GM19035 (cell line): ENCODE measurements around the gene CYBC1.
"Not testable (repeated sequence)": the region's sequence is repeated elsewhere in the genome, so short reads cannot be mapped to it uniquely, and the experiment has no call there.

Experiments
- ATAC-seq: cut with Tn5 transposase; IDR thresholded peaks from one replicate; pipeline ENCODE4 v1.9.1; 2021; ENCODE audit not compliant: unreplicated experiment

Gene CYBC1

GRCh38 chr17:82479602-82480001 lies 29.1 kb upstream of the CYBC1 start:
- no peak for ATAC-seq

DNA sequence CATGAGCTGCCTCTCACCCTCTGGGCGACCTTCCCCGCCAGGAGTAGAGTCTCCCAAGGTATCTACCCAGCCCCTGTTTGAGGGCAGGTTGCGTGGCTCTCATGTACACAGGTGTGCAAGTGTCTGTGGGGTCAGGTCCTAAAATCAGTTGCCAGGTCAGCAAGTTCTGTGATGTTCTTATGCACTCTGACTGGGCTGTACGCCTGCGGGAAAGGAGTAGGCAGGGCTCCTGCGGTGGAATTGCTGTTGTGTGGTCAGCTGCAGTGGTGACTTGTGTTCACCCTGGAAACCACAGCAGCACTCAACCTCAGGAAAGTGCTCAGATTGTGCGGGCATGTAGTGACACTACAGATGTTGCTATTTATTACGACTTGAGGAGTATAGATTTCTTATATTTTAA lies 27.4 kb upstream of the CYBC1 start:
- no peak for ATAC-seq

GRCh38 chr17:82475458-82475857 lies 24.9 kb upstream of the CYBC1 start:
- ATAC-seq, result no peak

- no peak for ATAC-seq
Measured at GRCh38 chr17:82474223-82475010, 23.9 kb upstream of the CYBC1 start.

DNA sequence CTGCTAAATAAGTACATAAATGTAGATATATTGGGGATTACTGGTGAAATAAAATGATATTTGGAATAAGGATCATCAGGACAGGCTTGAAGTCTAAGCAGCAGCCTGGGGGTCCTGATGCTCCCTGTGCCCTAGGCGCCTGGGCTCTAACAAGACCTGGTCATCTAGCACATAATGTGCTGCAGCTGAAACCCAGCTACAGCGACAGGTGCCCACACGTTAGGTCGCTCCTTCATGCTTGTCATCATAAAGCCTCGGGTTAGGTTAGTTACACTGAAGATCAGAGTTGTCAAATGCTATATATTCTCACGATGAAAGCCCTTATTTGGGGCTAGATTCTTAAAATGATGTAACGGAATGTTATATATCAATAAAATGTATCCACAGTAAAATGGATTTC lies 19.5 kb upstream of the CYBC1 start:
- no peak for ATAC-seq

- ATAC-seq, result no peak
Measured at GRCh38 chr17:82468692-82469091, 18.1 kb upstream of the CYBC1 start.

DNA sequence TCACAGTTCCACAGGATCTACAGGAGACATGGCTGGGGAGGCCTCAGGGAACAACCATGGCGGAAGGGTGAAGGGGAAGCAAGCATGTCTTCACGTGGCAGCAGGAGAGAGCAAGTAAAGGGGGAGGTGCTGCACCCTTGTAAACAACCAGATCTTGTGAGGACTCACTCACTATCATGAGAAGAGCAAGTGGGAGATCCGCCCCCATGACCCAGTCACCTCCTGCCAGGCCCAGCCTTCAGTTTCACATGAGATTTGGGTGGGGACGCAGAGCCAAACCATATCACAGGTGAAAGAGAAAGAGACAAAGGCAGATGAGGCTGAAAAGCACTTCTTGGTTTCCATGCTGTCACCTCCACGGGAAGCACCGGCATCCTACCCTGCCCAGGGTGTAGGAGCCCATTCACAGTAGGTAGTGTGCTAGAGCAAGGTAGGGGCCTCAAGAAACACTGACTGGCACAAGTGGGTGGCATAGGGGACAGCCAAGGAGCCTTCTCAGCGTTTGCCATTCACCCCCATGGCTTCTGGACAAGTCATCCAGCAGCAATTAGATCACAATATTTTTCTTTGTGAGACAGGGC lies 14.6 kb upstream of the CYBC1 start:
- ATAC-seq, result no peak

- no peak for ATAC-seq
Measured at GRCh38 chr17:82464567-82464929, 14.0 kb upstream of the CYBC1 start.

DNA sequence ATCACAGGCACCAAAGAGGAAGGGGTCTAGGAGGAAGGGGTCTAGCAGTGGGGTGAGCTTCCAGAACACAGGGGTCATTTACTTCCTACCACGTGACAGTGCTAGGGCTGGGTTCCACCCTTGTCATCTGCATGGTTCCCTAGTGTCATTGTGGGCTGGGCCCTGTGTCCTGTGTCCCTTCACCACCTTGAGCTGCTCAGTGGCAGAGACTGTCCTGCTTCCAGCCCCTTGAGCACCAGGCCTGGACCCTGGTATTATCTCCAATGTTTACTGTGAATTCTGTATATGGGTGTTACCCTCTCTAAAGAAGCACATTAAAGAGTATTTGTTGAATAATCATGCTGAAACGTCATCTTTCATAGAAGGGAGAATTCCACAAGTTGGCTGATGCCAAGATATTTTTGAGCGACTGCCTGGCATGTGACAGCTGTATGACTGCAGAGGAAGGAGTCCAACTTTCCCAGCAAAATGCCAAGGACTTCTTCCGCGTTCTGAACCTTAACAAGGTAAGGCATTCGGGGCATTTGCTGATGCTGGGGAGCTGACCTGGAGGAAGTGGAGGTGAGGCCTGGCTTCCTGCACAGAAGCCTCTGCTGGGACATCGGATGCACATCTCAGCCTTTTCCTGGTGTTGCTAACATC lies 13.5 kb upstream of the CYBC1 start:
- ATAC-seq, result no peak

GRCh38 chr17:82463391-82463790 lies 12.8 kb upstream of the CYBC1 start:
- ATAC-seq, result no peak

DNA sequence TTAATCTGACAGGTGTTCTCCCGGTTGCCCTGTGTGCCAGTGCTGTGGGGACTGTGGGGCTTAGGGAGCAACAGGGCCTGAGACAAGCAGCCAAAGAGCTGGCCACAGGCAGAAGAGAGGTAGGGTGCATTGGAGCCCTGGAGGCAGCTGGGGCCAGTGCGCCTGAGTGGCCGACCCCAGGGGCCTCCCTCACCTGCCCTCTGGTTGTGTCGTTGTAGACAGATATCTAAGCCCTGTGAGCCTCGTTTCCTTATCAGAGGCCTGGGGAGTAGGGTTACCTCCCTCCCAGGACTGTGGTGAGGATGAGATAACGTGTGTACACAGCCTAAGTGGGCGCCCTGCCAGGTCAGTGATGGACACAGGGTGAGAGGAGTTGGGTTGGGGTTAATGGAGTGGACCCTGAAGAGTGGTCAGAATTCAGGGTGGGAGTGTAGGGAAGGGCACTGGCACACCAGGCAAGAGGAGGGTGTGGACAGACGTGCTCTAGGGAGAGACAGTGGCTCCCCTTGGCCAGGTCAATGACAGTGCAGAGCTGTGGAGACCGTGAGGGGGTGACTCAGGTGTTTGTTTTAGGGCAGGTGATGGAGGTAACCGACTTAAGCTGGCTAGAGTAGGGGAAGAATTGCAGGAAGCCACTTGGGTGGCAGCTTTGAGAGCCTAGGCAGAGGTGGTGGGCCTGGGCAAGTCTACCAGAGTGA lies 11.4 kb upstream of the CYBC1 start:
- ATAC-seq, result no peak

GRCh38 chr17:82459936-82460335 lies 9.4 kb upstream of the CYBC1 start:
- ATAC-seq, result not testable (repeated sequence)

- ATAC-seq, result no peak
Measured at GRCh38 chr17:82458885-82459424, 8.4 kb upstream of the CYBC1 start.

GRCh38 chr17:82458179-82458884 lies 7.8 kb upstream of the CYBC1 start, which contains the start of gene NARF:
Gene NARF, plus strand, starts transcription at chr17:82458741. Its CDS starts 63 bp downstream, at chr17:82458804.
- ATAC-seq, result peak; percentile 93

DNA sequence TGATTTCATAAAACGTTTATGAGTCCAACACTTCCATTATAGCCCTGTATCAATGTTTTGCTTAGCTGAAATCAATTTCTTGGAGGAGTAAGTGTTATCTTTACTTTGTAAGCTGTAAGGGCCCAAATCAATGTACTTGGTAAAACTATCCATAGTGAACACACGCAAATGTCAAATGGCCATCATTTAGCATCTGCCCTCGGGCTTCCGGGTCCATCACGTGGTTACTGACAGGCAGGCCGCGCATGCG lies 7.3 kb upstream of the CYBC1 start:
- ATAC-seq, result no peak

DNA sequence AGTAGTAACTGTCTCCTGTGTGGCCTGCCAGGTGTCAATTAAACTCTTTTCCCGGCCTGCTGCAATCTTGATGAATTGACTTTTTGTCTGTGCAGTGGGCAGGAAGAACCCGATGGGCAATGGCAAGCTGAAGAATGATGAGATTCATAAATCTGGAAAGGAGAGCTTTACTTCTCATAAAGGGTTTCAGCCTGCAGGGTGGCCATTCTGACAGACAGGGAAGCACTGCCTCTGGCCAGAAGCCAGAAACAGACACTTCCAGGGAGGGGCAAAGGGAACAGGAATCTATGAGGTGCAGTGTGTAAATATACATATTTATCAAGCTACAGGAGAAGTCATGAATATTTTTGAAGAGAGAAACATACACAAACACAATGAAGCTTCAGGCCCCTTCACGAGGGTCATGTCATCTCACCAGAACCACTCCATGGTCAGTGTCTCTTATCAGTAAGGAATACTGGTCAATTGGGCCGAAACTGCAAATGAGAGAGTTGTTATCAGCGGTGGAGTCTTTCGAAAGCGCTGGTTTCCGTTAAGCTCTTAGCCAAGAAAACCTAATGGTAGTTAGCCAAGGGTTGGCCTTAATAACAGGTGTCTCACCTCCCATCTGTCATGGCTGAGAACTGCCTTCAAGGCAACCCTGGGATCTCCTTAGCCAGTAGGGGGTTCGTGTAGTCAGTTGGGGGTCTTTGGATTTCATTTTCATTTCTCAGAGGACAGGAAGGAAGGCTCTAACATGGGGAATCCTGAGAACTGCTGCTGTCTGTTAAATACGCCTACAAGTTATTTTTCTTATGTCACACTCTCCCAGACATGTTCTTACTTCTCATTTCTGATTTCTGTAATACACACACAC lies 6.7 kb upstream of the CYBC1 start:
- ATAC-seq, result no peak

DNA sequence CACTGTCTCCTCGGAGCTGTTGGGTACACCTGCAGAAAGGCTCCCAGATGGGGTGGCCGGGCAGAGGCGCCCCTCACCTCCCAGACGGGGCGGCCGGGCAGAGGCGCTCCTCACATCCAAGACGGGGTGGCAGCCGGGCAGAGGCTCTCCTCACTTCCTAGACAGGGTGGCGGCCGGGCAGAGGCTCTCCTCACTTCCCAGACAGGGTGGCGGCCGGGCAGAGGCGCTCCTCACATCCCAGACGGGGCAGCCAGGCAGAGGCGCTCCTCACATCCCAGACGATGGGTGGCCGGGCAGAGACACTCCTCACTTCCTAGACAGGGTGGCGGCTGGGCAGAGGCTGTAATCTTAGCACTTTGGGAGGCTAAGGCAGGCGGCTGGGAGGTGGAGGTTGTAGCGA lies 3.2 kb upstream of the CYBC1 start:
- not testable (repeated sequence) for ATAC-seq

DNA sequence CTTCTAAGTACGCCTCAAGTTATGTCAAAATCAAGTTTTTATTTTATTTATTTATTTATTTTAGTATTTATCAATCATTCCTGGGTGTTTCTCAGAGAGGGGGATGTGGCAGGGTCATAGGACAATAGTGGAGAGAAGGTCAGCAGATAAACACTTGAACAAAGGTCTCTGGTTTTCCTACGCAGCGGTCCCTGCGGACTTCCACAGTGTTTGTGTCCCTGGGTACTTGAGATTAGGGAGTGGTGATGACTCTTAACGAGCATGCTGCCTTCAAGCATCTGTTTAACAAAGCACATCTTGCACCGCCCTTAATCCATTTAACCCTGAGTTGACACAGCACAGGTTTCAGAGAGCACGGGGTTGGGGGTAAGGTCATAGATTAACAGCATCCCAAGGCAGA lies 2.6 kb upstream of the CYBC1 start:
- ATAC-seq, result not testable (repeated sequence)

DNA sequence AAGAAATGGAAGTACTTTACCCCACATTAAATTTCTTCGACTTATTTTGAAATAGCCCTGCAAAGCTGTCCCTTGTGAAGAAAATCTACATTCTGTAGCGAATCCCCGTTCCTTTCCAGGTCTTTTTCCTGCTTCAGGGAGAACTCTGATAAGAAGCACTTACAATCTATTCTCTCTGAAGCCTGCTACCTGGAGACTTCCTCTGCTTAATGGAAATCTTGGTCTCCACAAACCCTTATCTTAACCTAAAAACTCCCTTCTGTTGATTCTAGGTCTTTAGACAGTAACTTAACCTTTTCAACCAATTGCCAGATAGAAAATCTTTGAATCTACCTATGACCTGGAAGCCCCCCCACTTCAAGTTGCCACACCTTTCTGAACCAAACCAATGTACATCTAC lies 1.6 kb upstream of the CYBC1 start:
- ATAC-seq, result no peak

DNA sequence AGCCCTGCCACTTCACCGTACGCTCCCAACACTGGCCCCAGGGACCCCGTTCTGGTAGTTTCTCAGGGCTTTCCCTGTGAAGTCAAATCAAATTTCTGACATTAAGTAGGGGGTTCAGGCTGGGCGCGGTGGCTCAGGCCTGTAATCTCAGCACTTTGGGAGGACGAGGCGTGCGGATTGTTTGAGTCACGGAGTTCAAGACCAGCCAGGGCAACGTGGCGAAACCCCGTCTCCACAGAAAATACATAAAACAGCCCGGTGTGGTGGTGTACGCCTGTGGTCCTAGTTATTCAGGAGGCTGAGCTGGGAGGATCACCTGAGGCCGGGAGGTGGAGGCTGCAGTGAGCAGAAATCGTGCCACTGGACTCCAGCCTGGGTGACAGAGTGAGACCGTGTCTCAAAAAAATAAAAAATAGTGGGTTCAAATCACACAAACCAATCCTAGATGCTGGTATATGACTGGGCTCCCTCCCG lies 632 bp downstream of the CYBC1 start:
- ATAC-seq, result peak; percentile 0
